Suprapubic skin (tissue), 4 donors: ENCODE data around the gene RFPL2.

Experiments used
- POLR2A ChIP-seq, 2 donors: fragments of 450-650 bp; IDR thresholded peaks; one replicate each; pipeline ENCODE4 v1.6.1; 2017; ENCODE audit warnings: antibody characterized with exemption in 2 of 2, mild to moderate bottlenecking in 2 of 2, moderate library complexity in 2 of 2
- POLR2AphosphoS5 ChIP-seq, 3 donors: sonication (generic); formaldehyde crosslinking; IDR thresholded peaks; one replicate each; pipeline ENCODE4 v1.6.1; 2017; ENCODE audit warnings: antibody characterized with exemption in 3 of 3
- TF ChIP-seq, protein P1 (sequence below), 2 donors: fragments of 200-600 bp in 1 of 2; fragments of 450-650 bp in 1 of 2; sonication (generic) in 1 of 2; IDR thresholded peaks; one replicate each; pipeline ENCODE4 v1.5.1; 2016 to 2019; ENCODE audit warnings: antibody characterized with exemption in 2 of 2, mild to moderate bottlenecking in 1 of 2, moderate library complexity in 1 of 2

DNA sequence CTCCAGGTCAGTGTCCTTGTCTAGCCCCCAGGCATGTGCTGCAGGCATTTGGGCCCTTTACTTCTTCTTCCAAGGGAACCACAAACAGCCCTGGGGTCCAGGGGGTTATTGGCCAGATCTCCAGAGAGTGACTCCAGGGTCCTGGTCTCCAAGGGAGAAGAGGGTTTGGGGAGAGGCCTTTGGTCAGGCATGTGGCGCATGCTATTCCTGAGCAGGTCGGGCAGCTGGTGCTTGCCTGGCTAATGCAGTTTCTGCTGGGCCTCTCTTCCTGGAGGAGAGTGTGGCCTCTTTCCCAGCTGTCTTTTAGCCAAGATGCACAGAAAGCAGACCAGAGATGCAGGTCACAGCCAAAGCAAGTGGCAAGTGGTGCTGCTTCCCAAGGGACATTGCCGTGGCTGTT is 3.8 kb upstream of the RFPL2 start:
- TF ChIP-seq, protein P1, sequence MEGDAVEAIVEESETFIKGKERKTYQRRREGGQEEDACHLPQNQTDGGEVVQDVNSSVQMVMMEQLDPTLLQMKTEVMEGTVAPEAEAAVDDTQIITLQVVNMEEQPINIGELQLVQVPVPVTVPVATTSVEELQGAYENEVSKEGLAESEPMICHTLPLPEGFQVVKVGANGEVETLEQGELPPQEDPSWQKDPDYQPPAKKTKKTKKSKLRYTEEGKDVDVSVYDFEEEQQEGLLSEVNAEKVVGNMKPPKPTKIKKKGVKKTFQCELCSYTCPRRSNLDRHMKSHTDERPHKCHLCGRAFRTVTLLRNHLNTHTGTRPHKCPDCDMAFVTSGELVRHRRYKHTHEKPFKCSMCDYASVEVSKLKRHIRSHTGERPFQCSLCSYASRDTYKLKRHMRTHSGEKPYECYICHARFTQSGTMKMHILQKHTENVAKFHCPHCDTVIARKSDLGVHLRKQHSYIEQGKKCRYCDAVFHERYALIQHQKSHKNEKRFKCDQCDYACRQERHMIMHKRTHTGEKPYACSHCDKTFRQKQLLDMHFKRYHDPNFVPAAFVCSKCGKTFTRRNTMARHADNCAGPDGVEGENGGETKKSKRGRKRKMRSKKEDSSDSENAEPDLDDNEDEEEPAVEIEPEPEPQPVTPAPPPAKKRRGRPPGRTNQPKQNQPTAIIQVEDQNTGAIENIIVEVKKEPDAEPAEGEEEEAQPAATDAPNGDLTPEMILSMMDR (IDR thresholded peaks at IDR 0.05): no peak
- TF ChIP-seq POLR2A (IDR thresholded peaks at IDR 0.05) (no peak), POLR2AphosphoS5 (IDR thresholded peaks at IDR 0.05) (no peak)
